HAP-1 (cell line): ENCODE results near the gene UBE3C.
"Not testable (repeated sequence)": the region's sequence is repeated elsewhere in the genome, so short reads cannot be mapped to it uniquely, and the experiment has no call there.

Experiments
- DNase-seq, 2 experiments: peaks; one replicate each; pipeline ENCODE4 v3.0.0-alpha.2; 2016 to 2020; ENCODE audit warnings: low spot score in 2 of 2
- H3K27me3 ChIP-seq: fragments of 250-450 bp; sonication (Bioruptor Pico); 2 replicates; pipeline ENCODE4 v1.5.1; 2020; ENCODE audit warnings: low read depth, mild to moderate bottlenecking, moderate library complexity
- H3K36me3 ChIP-seq: fragments of 250-450 bp; sonication (Bioruptor Pico); replicated peaks from 2 replicates; pipeline ENCODE4 v1.5.1; 2020; ENCODE audit warnings: mild to moderate bottlenecking
- H3K4me1 ChIP-seq: fragments of 250-450 bp; sonication (Bioruptor Pico); 2 replicates; pipeline ENCODE4 v1.5.1; 2020; ENCODE audit warnings: mild to moderate bottlenecking
- H3K4me3 ChIP-seq: fragments of 250-450 bp; sonication (Bioruptor Pico); 2 replicates; pipeline ENCODE4 v1.5.1; 2020; ENCODE audit warnings: mild to moderate bottlenecking, moderate library complexity
- H3K9me3 ChIP-seq: fragments of 250-450 bp; sonication (Bioruptor Pico); 2 replicates; pipeline ENCODE4 v1.5.1; 2020; ENCODE audit warnings: mild to moderate bottlenecking, moderate library complexity
- in situ Hi-C: fragments of 300-500 bp; cut with MboI; formaldehyde crosslinking; loops from 3 replicates; pipeline ENCODE4 v1.14.3; 2020; ENCODE audit warnings: low sequenced_read_pairs, inconsistent platforms, mixed read lengths

Gene UBE3C

GRCh38 chr7:157269341-157270059 is 130.8 kb downstream of the UBE3C start:
- Histone ChIP-seq H3K4me1 (peaks cover 4% of the 10 kb centered on the region; the same call in 1 of the 2 replicates), H3K27me3 (no peaks in the 10 kb centered on the region), H3K4me3 (no peak overlapping the region), H3K9me3 (no peaks in the 10 kb centered on the region), H3K36me3 (peaks cover 37% of the 10 kb centered on the region)
- DNase-seq = no peak
- in situ Hi-C loops = no loop called here

DNA sequence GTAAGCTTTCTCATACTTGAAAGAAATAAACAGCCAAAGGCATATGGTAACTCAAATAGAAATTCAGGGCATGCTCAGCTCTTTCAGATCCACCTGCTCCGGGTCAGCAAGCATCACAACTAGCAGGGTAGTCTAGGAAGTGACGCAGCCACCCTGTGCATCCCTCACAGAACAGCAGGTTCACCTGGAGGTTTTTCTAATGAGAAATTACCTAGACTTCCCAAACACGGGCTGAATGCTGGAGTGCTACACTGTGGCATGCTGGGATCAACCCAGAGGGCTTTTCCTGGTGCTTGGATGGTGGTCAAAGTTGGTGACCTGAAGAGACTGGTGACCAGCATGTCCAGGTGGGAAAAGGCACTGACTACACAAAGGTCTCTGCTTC is 131.3 kb downstream of the UBE3C start:
- no peak for DNase-seq
- Histone ChIP-seq H3K27me3 (no peaks in the 10 kb centered on the region), H3K4me3 (no peak overlapping the region), H3K36me3 (peaks cover 31% of the 10 kb centered on the region), H3K4me1 (peaks cover 4% of the 10 kb centered on the region; the same call in 1 of the 2 replicates), H3K9me3 (no peaks in the 10 kb centered on the region)
- in situ Hi-C loops = no loop called here

DNA sequence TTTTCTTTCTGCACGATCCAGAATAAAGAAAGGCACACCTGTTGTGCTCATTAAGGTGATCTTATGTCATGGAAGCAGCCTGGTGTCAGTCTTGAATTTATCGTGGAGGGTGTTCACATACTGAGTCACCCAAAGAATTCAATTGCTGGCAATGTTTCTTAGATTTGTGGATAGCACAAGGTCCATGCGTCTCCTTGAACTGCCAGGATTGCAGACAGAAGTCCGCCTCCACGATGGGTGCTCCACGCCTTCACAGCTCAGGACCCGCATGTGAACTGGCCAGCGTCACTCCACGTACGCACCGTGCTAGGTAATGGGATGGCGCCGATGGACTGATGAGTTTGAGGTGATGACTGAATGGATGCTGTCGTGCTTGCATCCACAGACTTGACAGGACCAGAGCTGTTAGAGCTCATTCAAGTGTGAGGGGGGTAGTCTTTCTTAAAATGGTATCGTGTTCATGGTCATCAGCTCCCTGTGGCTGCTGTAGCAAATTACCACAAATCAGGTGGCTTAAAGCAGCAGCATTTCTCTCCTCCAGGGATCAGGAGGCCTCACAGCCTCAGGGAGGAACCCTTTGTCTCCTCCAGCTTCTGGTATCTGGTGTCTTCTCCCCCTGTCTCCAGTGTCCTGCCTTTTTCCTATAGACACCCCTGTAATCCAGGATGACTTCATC is 132.7 kb downstream of the UBE3C start:
- Histone ChIP-seq H3K27me3 (no peaks in the 10 kb centered on the region), H3K4me3 (no peak overlapping the region), H3K9me3 (no peaks in the 10 kb centered on the region), H3K36me3 (peaks cover 19% of the 10 kb centered on the region), H3K4me1 (peaks cover 4% of the 10 kb centered on the region; the same call in 1 of the 2 replicates)
- in situ Hi-C loops = no loop called here
- no peak for DNase-seq

DNA sequence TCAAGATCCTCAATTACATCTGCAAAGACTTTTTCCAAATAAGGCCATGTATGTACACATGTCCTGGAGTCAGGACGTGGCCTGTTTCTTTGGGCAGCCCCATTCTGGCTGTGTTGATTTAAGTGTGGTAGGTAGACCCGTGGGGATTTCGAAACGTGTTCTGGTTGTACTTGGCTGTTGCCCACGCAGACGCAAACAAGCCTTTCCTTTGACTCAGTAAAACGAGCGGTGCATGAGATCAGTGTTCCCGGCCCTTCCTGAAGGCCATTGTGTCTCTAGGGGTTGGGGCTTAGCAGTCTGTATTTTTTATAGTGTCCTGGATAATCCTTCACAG is 133.2 kb downstream of the UBE3C start:
- H3K9me3 ChIP-seq = no peaks in the 10 kb centered on the region
- H3K4me1 ChIP-seq = peaks cover 4% of the 10 kb centered on the region; the same call in 1 of the 2 replicates
- DNase-seq = peak; percentile 14 to 35
- no peak overlapping the region for H3K4me3 ChIP-seq
- in situ Hi-C loops = no loop called here
- no peaks in the 10 kb centered on the region for H3K27me3 ChIP-seq
- peaks cover 16% of the 10 kb centered on the region for H3K36me3 ChIP-seq

DNA sequence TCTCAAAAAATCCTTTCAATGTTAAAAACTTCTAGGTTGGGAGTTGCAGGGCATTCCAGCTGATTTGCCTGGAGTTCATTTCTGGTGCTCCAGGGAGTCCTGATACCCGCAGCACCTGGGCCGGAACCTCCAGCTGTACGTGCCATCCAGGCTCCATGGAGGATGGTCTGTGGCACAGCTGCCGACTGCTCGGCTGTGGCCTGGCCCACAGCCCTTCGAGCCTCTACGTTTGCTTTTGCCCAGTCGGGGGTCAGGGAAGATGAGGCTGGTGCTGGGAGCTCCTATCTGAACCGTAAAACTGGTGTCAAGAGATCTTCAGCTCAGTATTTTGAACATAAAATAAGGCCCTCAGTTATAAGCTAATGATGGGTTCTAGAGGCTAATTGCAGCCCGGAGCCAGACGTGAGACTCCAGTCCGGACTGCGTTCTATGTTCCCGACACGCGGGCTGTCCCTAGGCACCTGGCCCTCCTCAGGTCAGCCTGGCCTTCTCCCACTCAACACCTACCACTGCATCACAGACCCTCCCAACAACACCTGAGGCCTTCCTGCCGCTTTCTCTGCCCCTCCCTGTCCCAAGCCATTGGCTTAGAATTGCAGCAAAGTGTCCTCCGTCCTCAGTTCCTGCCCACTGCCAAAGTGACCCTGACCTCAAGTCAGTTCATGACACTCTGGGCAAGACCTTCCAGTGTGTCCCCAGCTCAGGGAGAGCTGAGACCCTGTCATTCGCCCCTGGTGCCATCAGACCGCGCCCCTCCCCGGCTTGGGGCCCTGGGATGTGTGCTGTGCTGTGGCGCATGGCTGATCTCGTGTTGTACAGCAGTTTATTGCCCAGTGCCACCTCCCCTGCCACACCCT is 133.9 kb downstream of the UBE3C start:
- Histone ChIP-seq H3K4me3 (no peak overlapping the region), H3K9me3 (no peaks in the 10 kb centered on the region), H3K27me3 (no peaks in the 10 kb centered on the region), H3K36me3 (peaks cover 10% of the 10 kb centered on the region), H3K4me1 (peaks cover 4% of the 10 kb centered on the region; the same call in 1 of the 2 replicates)
- DNase-seq = no peak
- in situ Hi-C loops = no loop called here

- DNase-seq = peak; percentile 41 to 82
- peaks cover 4% of the 10 kb centered on the region; the same call in 1 of the 2 replicates for H3K4me1 ChIP-seq
- in situ Hi-C loops = no loop called here
These were observed 134.7 kb downstream of the UBE3C start for GRCh38 chr7:157273208-157274093.

DNA sequence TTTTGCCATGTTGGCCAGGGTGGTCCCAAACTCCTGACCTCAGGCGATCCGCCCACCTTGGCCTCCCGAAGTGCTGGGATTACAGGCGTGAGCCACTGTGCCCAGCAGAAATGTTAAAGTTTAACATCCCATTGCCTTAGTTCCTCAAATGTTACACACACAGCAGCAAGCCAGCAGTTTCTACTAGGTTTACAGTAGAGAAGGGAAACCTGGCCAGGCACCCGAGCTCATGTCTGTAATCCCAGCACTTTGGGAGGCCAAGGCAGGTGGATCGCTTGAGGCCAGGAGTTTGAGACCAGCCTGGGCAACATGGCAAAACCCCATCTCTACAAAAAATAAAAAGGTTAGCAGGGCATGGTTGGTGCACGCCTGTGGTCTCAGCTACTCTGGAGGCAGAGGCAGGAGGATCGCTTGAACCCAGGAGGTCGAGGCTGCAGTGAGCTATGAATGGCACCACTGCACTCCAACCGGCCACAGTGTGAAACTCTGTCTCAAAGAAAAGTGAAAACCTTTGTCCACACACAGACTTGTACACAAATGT is 135.4 kb downstream of the UBE3C start:
- H3K36me3 ChIP-seq, H3K4me3 ChIP-seq, H3K4me1 ChIP-seq, H3K9me3 ChIP-seq, DNase-seq, H3K27me3 ChIP-seq, in situ Hi-C loops: not testable (repeated sequence)

More at GRCh38 chr7:157273208-157274093, 134.7 kb downstream of the UBE3C start:
- peaks cover 6% of the 10 kb centered on the region; the same call in 1 of the 2 replicates for H3K36me3 ChIP-seq
- no peaks in the 10 kb centered on the region for H3K9me3 ChIP-seq
- no peak overlapping the region for H3K4me3 ChIP-seq
- H3K27me3 ChIP-seq = no peaks in the 10 kb centered on the region

DNA sequence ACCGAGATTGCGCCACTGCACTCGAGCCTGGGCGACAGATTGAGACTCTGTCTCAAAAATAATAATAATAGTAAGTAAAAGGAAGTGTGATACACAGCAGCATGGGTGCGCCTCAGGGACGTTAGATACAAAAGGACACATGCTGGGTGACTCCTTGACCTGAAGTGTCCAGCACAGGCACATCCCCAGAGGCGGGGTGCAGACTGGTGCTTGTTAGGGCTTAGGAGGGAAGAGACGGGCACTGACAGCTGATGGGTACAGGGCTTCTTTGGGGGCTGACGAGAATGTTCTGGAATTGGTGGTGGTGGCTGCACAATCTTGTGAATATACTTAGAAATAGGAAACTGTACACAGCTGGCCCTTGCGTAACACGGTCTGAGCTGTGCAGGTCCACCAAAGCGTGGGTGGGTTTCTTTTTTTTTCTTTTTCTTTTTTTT is 136.3 kb downstream of the UBE3C start:
- DNase-seq = no peak
- Histone ChIP-seq H3K4me3 (no peak overlapping the region), H3K27me3 (no peaks in the 10 kb centered on the region), H3K9me3 (no peaks in the 10 kb centered on the region), H3K36me3 (peaks cover 6% of the 10 kb centered on the region; the same call in 1 of the 2 replicates), H3K4me1 (peaks cover 4% of the 10 kb centered on the region; the same call in 1 of the 2 replicates)
- in situ Hi-C loops = no loop called here

DNA sequence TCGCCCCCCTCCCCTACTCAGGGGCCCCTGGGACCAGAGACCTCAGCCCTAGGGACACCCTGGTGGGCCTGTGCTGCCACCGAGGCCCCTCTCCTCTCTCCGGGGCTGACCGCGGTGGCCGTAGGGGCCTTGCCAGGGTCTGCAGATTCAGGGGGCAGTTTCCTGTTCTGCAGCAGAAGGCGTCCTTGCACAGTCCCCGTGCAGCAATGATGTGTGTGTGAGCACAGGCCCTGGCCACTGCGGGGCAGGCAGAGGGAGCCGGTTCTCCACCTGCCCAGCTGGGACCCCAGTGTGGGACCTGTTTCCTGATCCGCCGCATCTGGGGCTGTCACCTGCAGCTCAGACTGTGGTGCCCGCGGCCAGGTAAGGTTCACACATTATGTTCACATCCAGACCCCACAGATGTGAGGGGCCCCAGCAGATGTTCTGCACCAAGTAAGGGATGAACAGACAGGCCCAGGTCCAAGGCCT is 137.4 kb downstream of the UBE3C start:
- in situ Hi-C loops = no loop called here
- DNase-seq = no peak

GRCh38 chr7:157276731-157277562 is 138.2 kb downstream of the UBE3C start:
- H3K4me3 ChIP-seq = no peak overlapping the region
- H3K27me3 ChIP-seq = no peaks in the 10 kb centered on the region
- in situ Hi-C loops = no loop called here
- H3K9me3 ChIP-seq = no peaks in the 10 kb centered on the region
- H3K36me3 ChIP-seq = no peaks in the 10 kb centered on the region
- peaks cover under 1% of the 10 kb centered on the region; the same call in 1 of the 2 replicates for H3K4me1 ChIP-seq
- DNase-seq = no peak

More for the DNA sequence above, 137.4 kb downstream of the UBE3C start:
- Histone ChIP-seq H3K4me1 (peaks cover 4% of the 10 kb centered on the region; the same call in 1 of the 2 replicates), H3K36me3 (peaks cover 3% of the 10 kb centered on the region; the same call in 1 of the 2 replicates), H3K9me3 (no peaks in the 10 kb centered on the region), H3K4me3 (no peak overlapping the region), H3K27me3 (no peaks in the 10 kb centered on the region)

DNA sequence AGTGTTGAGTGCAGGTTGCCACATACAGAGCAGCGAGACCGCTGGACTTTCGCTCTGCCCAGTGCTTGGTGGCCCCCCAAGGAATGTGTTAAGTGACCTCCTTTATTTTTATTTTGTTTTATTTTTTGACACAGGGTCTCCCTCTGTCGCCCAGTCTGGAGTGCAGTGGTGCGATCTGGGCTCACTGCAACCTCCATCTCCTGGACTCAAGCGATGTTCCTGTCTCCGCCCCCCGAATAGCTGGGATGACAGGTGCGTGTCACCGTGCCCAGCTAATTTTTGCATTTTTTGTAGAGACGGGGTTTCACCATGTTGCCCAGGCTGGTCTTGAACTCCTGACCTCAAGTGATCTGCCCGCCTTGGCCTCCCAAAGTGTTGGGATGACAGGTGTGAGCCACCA is 138.8 kb downstream of the UBE3C start:
- H3K27me3 ChIP-seq, H3K9me3 ChIP-seq, DNase-seq, H3K4me3 ChIP-seq, H3K36me3 ChIP-seq, in situ Hi-C loops, H3K4me1 ChIP-seq: not testable (repeated sequence)

- no peak overlapping the region for H3K4me3 ChIP-seq
- no peak for DNase-seq
These were observed 139.6 kb downstream of the UBE3C start for GRCh38 chr7:157278167-157278790.

More at GRCh38 chr7:157278167-157278790, 139.6 kb downstream of the UBE3C start:
- H3K4me1 ChIP-seq = no peaks in the 10 kb centered on the region
- H3K27me3 ChIP-seq = no peaks in the 10 kb centered on the region
- H3K36me3 ChIP-seq = no peaks in the 10 kb centered on the region
- no peaks in the 10 kb centered on the region for H3K9me3 ChIP-seq
- in situ Hi-C loops = no loop called here
